ENCODE measurements around the gene COLGALT1. TPM values are rescaled to one million over a fixed set of nuclear protein-coding genes. Genes with fewer than 3 reads are reported as not detected.
"Not testable (repeated sequence)": the region's sequence is repeated elsewhere in the genome, so short reads cannot be mapped to it uniquely, and the experiment has no call there.

The COLGALT1 gene
- total RNA-seq, 1 experiment from 2014 or later: 103 TPM

DNA sequence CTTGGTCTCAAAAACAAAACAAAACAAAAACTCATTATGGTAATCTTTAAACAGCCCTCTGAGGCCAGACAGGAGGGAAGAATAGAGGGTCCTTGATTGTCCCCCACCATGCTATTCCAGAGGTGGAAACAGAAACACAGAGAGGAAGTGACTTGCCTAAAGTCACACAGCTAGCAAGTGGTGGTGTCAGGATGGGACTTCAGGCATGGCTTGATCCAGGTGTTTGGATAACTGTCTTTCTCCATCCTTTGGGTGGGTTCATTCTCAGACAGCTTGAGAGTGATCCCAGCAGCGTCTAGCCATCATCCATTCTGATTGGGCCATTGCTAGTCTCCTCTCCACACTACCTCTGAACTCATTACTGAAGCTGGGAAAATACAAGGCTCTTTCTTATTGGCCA, 12.5 kb downstream of the COLGALT1 start:
- no peak for DNase-seq (ENCODE audit: unreplicated experiment)
- no peak for TF ChIP-seq CTCF (IDR thresholded peaks at IDR 0.05; ENCODE audit: unreplicated experiment)
- H3K4me1 Mint-ChIP-seq (ENCODE audit: insufficient read depth, unreplicated experiment): no peaks in the 10 kb centered on the region
- H3K27ac Mint-ChIP-seq (ENCODE audit: low read depth, unreplicated experiment): no peak overlapping the region
- no TSS peak for BruUV-seq (replicated peaks)
- intact Hi-C loops (cut with micrococcal nuclease): no loop called here
- no peaks in the 10 kb centered on the region for H3K27me3 Mint-ChIP-seq (ENCODE audit: insufficient read depth, unreplicated experiment)
- H3K9me3 Mint-ChIP-seq (ENCODE audit: unreplicated experiment): no peaks in the 10 kb centered on the region
- POLR2A ChIA-PET: no interaction called here
- H3K4me3 Mint-ChIP-seq (ENCODE audit: unreplicated experiment): no peak overlapping the region
- CTCF ChIA-PET: interaction anchor here (0.6 to 0.7 kb wide), 2 partner anchors 9 to 298 kb away, joined by 3 read pairs; no protein-coding TSS in a partner anchor
- H3K36me3 Mint-ChIP-seq (ENCODE audit: insufficient read depth, unreplicated experiment): peaks cover 91% of the 10 kb centered on the region

DNA sequence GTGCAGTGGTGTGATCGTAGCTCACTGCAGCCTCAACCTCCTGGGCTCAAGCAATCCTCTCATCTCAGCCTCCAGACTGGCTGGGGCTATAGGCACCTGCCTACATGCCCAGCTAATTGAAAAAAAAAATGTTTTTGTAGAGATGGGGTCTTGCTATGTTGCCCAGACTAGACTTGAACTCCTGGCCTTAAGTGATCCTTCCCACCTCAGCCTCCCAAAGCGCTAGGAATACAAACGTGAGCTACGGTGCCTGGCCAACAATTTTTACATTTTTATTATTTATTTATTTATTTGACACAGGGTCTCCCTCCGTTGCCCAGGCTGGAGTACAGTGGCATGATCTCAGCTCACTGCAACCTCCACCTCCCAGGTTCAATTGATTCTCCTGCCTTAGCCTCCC, 14.8 kb downstream of the COLGALT1 start:
- H3K9me3 Mint-ChIP-seq (ENCODE audit: unreplicated experiment): not testable (repeated sequence)

GRCh38 chr19:17570791-17571190, 15.3 kb downstream of the COLGALT1 start:
- Mint-ChIP-seq H3K4me3 (ENCODE audit: unreplicated experiment) (no peak overlapping the region), H3K27me3 (ENCODE audit: insufficient read depth, unreplicated experiment) (no peaks in the 10 kb centered on the region), H3K9me3 (ENCODE audit: unreplicated experiment) (no peaks in the 10 kb centered on the region), H3K27ac (ENCODE audit: low read depth, unreplicated experiment) (no peak overlapping the region), H3K4me1 (ENCODE audit: insufficient read depth, unreplicated experiment) (no peaks in the 10 kb centered on the region), H3K36me3 (ENCODE audit: insufficient read depth, unreplicated experiment) (peaks cover 85% of the 10 kb centered on the region)
- intact Hi-C loops (cut with micrococcal nuclease): loop anchor here (10.0 kb wide), 1 partner anchor 194 kb away; no protein-coding TSS in a partner anchor
- no peak for DNase-seq (ENCODE audit: unreplicated experiment)
- TF ChIP-seq CTCF (IDR thresholded peaks at IDR 0.05; ENCODE audit: unreplicated experiment): no peak
- CTCF ChIA-PET: interaction anchor here (0.6 to 1.1 kb wide), 4 partner anchors 9 to 950 kb away, joined by 3 read pairs; no protein-coding TSS in a partner anchor
- BruUV-seq (replicated peaks): no TSS peak
- POLR2A ChIA-PET: interaction anchor here (0.8 kb wide), 1 partner anchor 59 kb away, joined by 4 read pairs; the partner anchor contains the start of gene PGLS

More for the DNA sequence above, 14.8 kb downstream of the COLGALT1 start:
- DNase-seq (ENCODE audit: unreplicated experiment); H3K27me3 Mint-ChIP-seq (ENCODE audit: insufficient read depth, unreplicated experiment); H3K27ac Mint-ChIP-seq (ENCODE audit: low read depth, unreplicated experiment); H3K4me1 Mint-ChIP-seq (ENCODE audit: insufficient read depth, unreplicated experiment); H3K4me3 Mint-ChIP-seq (ENCODE audit: unreplicated experiment); BruUV-seq (replicated peaks): not testable (repeated sequence)
- POLR2A ChIA-PET: interaction anchor here (0.8 kb wide), 1 partner anchor 59 kb away, joined by 4 read pairs; the partner anchor contains the start of gene PGLS
- H3K36me3 Mint-ChIP-seq (ENCODE audit: insufficient read depth, unreplicated experiment): peaks cover 89% of the 10 kb centered on the region
- CTCF ChIA-PET: interaction anchor here (0.6 to 1.1 kb wide), 4 partner anchors 10 to 206 kb away, joined by 3 read pairs; no protein-coding TSS in a partner anchor
- intact Hi-C loops (cut with micrococcal nuclease): loop anchor here (10.0 kb wide), 1 partner anchor 195 kb away; no protein-coding TSS in a partner anchor

- H3K36me3 Mint-ChIP-seq (ENCODE audit: insufficient read depth, unreplicated experiment): peaks cover 76% of the 10 kb centered on the region
- CTCF ChIA-PET: interaction anchor here (0.5 to 2.8 kb wide), 10 partner anchors 9 to 279 kb away, joined by 3 to 18 read pairs (median 5); no protein-coding TSS in a partner anchor
- H3K9me3 Mint-ChIP-seq (ENCODE audit: unreplicated experiment): no peaks in the 10 kb centered on the region
- no peaks in the 10 kb centered on the region for H3K4me1 Mint-ChIP-seq (ENCODE audit: insufficient read depth, unreplicated experiment)
- H3K27ac Mint-ChIP-seq (ENCODE audit: low read depth, unreplicated experiment): no peak overlapping the region
- DNase-seq (ENCODE audit: unreplicated experiment): no peak
- H3K4me3 Mint-ChIP-seq (ENCODE audit: unreplicated experiment): no peak overlapping the region
- H3K27me3 Mint-ChIP-seq (ENCODE audit: insufficient read depth, unreplicated experiment): no peaks in the 10 kb centered on the region
- intact Hi-C loops (cut with micrococcal nuclease): loop anchor here (10.0 kb wide), 1 partner anchor 192 kb away; no protein-coding TSS in a partner anchor
- BruUV-seq (replicated peaks): no TSS peak
- POLR2A ChIA-PET: no interaction called here
- TF ChIP-seq CTCF (IDR thresholded peaks at IDR 0.05; ENCODE audit: unreplicated experiment): no peak
Observed at GRCh38 chr19:17572638-17573037, 17.2 kb downstream of the COLGALT1 start.

Data from MCF 10A (cell line).